Head of caudate nucleus (tissue), 42 donors: ENCODE measurements around the gene CNTD1.
"Not testable (repeated sequence)": the region's sequence is repeated elsewhere in the genome, so short reads cannot be mapped to it uniquely, and the experiment has no call there.

Experiments used
- DNase-seq, 42 donors: peaks; one replicate each; pipeline versions ENCODE4 v3.0.0 to v3.0.0-alpha.2; 2020 to 2021; ENCODE audit warnings: mixed read lengths in 7 of 42
- intact Hi-C: fragments of 100-400 bp; cut with DNase I; formaldehyde crosslinking; loops from one replicate; pipeline ENCODE4 v1.15.0; 2022

CNTD1 gene, protein sequence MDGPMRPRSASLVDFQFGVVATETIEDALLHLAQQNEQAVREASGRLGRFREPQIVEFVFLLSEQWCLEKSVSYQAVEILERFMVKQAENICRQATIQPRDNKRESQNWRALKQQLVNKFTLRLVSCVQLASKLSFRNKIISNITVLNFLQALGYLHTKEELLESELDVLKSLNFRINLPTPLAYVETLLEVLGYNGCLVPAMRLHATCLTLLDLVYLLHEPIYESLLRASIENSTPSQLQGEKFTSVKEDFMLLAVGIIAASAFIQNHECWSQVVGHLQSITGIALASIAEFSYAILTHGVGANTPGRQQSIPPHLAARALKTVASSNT

DNA sequence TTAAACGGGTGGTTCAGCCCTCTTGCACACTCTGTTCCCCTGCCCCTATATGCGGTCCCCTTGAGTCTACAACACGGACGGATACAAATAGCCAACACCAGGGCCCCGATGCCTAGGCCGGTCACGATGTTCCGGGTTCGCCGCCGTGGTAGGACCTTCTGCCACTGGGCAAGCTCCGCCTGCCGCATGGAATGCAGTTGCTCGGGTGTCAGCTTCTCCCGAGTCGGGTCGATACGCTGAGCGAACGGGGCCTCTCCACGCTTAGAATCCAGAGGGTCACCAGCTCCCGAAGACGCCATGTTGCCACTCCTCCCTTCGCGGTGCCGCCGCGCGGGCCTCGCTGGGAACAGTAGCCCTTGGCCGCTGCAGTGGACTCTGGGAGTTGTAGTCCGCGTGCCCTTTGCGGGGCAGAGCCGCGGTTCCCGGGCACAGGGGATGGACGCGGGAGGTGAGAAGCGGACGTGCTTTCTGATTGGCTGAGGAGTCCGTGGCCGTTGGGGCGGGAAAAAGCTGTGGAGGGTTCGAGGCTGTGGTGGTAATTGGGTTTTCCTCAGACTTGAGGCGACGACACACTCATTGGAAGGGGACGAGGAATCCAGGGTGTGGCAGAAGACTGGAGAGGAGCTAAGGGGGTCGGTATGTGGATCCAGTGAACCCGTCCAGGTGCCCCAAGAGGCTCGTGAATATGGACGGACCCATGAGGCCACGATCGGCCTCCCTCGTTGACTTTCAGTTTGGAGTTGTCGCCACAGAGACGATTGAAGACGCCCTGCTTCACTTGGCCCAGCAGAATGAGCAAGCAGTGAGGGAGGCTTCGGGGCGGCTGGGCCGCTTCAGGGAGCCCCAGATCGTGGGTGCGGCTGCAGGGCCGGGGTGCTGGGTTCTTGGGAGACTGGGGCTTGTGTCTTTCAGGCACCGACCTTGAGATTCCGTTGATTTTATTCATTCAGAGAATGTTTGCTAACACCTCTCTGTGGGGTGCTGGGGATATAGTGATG lies at the start of gene CNTD1, which contains the start of gene COA3:
Gene CNTD1, plus strand, starts transcription at position 479 of the 998 bp plus-strand sequence. Its CDS starts 207 bp downstream, at position 686.
Gene COA3, minus strand, starts transcription at position 322 of the 998 bp plus-strand sequence. Its CDS starts 23 bp downstream, at position 299.
- DNase-seq = peak; percentile 81 to 95 (median 89)
- intact Hi-C loops = no loop called here

DNA sequence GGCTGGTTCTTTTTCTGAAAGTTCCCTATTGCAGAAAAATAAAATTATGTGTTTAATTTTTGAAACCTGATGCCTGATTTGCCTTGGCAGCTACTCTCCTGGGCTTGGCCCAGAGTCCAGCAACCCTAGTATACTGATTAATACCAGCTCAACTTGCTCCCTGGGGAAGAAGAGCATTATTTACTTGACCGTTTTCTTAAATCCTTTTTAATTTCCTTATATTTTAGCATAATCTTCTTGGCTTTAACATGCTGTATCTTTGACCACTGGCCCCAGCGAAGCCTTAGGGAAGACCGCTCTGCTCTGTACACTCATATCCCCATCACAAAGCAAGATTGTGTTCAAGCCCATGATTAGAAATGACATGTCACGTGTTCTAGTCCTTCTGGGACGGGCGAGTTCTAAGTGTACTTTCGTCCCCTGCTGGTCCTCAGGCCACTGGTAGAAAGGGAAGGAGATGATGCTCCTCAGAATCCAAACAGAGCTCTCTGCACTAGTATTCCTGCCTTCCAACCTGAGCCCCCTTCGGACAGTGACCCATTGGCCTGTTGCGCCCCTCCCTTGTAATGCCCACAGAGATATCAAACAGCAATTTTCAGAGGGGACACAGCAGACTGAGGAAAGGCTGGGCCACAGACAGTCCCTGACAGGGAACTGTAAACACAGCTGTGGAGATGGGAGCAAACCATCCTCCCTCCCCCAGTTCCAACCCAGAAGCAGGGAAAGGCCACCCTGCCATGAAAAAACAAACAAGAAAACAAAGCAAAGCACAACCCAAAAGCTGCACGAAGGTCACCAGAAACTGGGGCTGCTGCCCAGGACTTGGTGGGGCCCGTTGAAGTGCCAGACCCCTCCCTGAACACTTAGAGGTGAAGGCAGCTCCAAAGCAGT lies 49.5 kb upstream of the CNTD1 start:
- intact Hi-C loops = no loop called here

DNA sequence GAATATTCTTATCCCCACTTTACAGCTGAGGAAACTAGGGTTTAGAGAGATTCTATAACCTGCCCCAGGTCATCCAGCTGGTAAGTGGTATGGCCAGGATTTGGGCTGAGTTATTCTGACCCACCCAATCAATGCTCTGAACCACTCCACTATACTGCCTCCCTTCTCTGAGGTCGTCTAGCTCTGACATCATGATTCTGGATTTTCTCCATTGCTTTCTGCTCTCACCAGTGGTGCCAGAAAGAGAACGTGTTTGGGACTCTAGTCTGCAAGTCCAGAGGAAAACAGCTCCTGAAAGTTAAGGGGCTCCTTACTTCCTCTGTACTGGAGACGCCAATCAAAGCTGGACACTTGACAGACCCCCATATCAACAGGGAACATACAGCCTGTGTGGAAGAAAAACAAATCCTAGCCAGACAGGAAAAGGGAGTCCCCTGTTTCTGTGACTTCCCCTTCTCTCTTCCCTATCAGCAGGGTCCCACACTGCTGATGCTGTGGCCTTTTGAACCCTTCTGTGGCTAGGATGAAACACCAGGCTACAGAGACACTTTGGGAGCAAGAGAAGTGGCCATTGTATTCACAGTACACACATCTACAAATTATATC lies 47.8 kb upstream of the CNTD1 start:
- intact Hi-C loops = no loop called here

More for the DNA sequence above, 49.5 kb upstream of the CNTD1 start:
- DNase-seq = no peak

DNA sequence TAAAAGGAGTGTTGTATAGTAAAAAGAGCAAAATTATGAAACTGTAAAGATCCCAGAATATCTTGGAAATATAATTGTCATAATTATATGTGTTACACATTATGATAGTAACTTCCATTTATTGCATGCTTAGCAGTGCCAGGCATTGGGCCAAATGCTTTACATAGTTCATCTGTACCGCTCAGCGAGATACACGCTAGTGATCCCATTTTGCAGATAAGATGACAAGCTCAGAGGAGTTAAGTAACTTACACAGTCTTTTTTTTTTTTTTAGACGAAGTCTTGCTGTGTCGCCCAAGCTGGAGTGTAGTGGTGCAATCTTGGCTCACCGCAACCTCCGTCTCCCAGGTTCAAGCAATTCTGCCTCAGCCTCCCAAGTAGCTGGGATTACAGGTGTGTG lies 47.0 kb upstream of the CNTD1 start:
- no peak for DNase-seq
- intact Hi-C loops = no loop called here

More for the DNA sequence above, 47.8 kb upstream of the CNTD1 start:
- no peak for DNase-seq

DNA sequence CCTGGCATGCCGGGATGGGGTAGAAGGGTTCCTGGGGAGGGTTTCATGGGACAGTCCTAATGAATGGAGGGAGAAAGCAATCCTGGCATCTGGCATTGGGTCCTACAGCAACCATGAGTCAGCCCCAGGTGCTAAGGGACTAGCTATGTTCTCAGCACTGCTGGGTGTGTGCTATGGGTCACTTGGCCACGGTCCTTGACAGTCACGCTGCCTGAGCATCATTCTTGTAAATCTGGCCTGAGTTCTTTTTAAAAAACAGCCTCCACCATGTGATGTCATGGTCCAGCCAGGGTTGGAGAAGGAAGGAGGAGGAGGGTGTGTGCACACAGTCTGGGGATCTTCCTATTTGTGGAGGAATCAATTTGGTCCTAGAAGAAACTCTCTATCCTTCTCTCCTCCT lies 43.9 kb upstream of the CNTD1 start:
- intact Hi-C loops = no loop called here
- no peak for DNase-seq

DNA sequence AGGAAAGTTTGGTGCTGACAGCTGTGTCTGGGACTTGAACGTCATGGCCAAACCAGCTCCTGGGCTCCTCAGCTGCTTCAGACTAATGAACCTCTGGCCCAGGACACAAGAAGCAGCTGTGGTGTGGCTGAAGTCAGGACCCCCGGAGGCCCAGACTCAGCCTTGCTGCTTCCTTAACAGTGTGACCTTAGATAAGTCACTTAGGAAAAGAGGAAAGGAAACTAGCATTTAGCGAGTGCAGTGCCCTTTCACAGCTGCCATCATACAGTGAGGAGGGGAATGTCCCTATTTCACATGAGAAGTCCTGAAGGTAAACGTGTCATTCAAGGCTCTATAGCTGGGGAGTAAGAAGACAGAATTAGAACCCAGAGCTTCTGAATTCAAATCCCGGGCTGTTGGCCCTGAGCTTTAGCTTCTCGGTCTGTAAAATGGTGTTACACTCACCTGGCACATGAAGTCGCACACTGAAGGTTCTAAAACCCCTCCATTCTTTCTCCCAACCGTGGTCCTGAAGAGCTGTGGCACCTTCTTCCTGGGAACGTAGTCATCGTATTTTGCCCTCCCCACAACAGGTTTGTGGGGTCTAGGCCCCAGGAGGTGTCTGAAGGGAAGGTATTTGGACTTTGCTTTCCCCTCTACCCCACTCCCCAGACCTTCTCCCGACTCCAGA lies 38.5 kb upstream of the CNTD1 start:
- no peak for DNase-seq
- intact Hi-C loops = loop anchor here (5.0 kb wide), 1 partner anchor 38 kb away; no protein-coding TSS in a partner anchor

DNA sequence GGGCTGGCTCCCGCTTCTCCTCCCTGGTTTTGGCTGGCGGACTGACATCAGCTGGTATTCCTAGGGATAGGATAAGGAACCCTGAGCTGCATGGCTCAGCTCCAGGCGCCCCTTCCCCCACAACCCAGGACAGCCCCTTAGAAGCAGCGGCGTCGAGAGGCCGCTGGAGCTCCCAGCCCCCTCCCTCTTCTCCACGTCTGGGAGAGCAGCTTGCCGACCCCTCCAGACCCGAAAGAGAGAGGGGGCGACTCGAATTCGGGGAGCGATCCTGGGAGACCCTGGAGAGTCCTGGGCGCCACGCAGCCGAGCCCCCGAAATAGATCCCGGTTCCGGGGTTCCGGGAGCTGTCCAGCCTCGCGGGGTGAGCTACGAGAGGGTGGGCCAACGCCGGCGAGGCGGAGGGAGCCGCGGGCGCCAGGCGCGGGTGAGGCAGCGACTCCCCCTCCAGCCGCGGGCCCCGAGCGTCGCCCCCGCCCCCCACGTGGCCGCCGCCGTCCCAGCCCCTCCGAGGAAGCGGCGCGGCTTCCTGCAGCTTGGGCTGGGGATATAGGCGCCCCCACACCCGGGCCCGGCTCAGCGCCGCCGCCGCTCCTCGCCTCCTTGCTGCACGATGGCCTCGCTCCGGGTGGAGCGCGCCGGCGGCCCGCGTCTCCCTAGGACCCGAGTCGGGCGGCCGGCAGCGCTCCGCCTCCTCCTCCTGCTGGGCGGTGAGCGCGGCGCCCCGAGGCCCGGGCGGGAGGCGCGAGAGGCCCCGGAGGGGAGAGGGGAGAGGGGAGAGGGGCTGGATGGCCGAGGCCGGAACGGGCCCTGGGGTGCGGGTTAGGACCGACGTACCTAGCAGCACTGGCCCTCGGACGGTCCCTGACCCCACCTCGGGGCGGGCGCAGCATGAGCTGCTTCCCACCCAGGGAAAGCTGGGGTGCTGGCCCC lies 37.7 kb upstream of the CNTD1 start, which contains the start of gene RAMP2:
Gene RAMP2, plus strand, starts transcription at position 576 of the 930 bp plus-strand sequence. Its CDS starts 35 bp downstream, at position 611.
- intact Hi-C loops = loop anchor here (5.0 kb wide), 1 partner anchor 39 kb away; no protein-coding TSS in a partner anchor
- DNase-seq = peak in 2 of 42 donors; percentile 32 to 35

DNA sequence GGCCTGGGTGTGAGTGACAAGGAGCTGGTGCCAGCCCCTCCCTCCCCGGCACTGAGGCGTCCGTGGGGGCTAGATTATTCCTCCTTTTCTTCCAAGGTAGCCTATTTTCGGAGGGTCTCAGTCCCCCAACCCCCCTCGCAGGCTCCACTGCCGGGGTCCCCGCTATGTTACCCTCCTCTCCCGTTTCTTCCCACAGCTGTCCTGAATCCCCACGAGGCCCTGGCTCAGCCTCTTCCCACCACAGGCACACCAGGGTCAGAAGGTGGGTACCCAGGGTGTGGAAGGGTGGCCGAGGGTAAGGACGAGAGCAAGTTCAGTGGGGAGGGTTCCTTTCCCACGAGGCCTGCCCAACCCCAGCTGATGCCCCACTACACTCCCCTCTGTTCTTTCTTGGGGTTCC lies 37.0 kb upstream of the CNTD1 start:
- intact Hi-C loops = loop anchor here (5.0 kb wide), 1 partner anchor 39 kb away; no protein-coding TSS in a partner anchor
- no peak for DNase-seq

DNA sequence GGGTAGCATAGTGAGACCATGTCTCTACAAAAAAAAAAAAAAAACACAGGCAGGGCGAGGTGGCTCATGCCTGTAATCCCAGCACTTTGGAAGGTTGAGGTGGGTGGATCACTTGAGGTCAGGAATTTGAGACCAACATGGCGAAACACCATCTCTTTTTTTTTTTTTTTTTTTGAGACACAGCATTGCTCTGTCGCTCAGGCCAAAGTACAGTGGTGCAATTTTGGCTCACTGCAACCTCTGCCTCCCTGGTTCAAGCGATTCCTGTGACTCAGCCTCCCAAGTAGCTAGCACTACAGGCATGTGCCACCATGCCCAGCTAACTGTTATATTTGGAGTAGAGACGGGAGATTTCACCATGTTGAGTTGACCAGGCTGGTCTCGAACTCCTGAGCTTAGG lies 32.5 kb upstream of the CNTD1 start:
- intact Hi-C loops = no loop called here
- no peak for DNase-seq

DNA sequence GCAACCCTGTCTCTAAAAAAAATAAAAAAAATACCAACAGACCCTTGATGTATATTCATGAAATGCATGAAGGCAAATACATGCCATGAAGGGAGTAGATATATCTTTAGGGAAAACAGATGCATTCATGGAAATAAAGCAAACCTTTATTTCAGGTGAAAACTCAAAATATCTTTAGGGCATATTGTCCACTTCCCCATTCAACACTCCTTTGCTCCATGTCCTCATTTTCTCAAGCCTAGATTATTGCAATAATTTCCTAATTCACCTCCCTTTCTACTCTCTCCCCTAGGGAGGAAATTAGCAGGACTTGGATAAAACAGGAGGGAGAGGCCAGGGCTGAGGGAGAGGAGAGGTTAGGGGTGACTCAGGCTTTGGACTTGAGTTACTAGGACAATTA lies 31.1 kb upstream of the CNTD1 start:
- no peak for DNase-seq
- intact Hi-C loops = no loop called here

DNA sequence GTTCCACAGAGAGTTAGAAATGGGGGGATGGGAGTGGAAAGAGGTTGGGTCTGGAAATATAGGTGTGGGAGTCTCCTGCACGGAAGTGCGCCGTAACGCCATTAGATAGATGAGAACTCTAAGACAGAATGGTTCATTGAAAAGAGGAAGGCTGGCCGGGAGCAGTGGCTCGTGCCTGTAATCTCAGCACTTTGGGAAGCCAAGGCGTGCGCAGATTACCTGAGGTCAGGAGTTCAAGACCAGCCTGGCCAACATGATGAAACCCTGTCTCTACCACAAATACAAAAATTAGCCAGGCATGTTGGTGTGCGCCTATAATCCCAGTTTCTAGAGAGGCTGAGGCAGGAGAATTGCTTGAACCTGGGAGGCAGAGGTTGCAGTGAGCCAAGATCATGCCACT lies 30.7 kb upstream of the CNTD1 start:
- intact Hi-C loops, DNase-seq: not testable (repeated sequence)

DNA sequence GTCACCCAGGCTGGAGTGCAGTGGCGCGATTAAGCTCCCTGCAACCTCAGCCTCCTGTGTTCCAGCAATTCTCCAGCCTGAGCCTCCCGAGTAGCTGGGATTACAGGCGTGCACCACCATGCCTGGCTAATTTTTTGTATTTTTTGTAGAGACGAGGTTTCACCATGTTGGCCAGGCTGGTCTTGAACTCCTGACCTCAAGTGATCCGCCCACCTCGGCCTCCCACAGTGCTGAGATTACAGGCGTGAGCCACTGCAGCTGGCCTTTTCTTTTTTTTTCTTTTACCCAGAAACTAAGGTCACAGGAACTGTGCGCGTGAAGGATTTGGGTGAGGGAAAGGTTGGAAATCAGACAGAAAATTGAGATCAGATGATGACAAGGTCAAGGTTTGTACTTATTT lies 28.7 kb upstream of the CNTD1 start:
- DNase-seq, intact Hi-C loops: not testable (repeated sequence)

DNA sequence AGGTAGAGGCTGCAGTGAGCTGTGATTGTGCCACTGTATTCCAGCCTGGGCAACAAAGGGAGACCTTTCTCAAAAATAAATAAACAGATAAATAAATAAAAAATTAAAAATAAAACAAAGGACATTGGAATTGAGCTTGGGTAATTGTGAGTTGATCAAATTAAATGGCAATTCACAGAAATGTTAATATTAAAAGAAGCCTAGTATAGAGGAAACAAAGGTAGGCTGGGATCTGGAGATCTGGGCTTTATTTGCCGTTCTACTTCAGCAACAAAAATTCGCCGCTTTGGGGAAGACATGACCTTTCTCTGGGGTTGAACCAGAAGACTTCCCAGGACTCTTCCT lies 25.7 kb upstream of the CNTD1 start:
- intact Hi-C loops = no loop called here
- DNase-seq = no peak

DNA sequence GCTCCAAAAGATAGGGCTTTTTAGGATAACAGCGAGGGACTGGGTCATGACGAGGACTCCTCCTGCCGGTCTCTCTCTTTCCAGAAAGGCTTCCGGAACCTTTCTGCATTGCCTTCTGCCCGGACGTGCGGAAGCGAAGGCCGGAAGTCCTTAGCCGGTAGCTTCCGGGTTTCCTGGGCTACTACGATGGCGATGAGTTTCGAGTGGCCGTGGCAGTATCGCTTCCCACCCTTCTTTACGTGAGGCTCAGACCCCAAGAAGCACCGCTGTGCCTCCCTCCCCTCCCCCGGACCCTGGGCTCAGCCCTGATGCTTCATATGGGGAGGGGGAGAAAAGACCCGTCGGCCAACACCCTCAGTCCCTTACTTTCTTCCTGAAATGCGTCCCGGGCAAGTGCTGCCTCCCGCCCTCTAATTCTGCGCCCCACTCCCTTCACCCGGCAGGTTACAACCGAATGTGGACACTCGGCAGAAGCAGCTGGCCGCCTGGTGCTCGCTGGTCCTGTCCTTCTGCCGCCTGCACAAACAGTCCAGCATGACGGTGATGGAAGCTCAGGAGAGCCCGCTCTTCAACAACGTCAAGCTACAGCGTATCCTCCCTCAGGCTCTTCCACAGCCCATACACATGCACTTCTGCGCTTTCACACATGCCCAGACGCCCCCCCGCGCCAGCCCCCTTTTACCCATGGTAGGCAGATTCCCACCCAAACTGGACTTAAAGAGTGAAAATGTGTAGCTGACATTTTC lies 25.2 kb upstream of the CNTD1 start, which contains the start of gene VPS25:
Gene VPS25, plus strand, starts transcription at position 160 of the 746 bp plus-strand sequence. Its CDS starts 27 bp downstream, at position 187.
- intact Hi-C loops = no loop called here
- peak; percentile 72 to 94 (median 86) for DNase-seq

DNA sequence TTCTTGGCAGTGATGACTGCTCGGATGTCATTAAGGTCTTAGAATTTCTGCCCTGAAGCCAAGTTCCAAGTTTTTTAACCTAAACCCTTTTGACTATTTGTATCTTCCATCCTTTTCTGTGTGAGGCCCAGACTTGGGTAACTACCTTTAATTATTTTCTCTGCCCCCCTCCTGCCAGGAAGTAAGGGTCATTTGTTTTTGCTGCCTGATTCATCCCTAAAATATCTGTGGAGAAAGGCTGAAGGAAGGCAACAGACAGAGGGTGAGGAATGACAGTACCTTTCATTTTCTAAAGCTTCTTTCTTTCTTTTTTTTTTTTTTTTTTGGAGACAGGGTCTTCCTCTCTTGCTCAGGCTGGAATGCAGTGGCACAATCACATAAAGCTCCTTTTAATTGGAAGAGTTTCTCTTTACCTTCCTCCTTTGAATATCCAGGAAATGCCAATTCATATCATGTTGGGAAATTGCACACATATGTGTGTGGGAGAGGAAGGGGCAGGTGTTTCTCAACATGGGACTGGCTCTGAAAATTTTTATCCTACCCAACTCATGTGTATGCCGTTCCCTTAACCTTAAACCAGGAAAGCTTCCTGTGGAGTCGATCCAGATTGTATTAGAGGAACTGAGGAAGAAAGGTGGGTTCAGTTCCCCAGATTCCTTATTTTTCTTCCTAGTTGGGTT lies 24.5 kb upstream of the CNTD1 start:
- intact Hi-C loops = no loop called here
- DNase-seq = no peak
